Activated T-helper 9 cell treated with anti-CD3 and anti-CD28 coated beads, Interleukin-2, amount 50 U/mL, for 16 hours (primary cell): ENCODE results near the gene PRUNE1.
A peak's percentile ranks its signal among the peaks of the same experiment; 100 is the strongest.

Experiments
- DNase-seq: peaks from one replicate; pipeline ENCODE4 v3.0.0-alpha.2; 2020; ENCODE audit warnings: low read depth

Gene PRUNE1

GRCh38 chr1:151008244-151009205, at the start of gene PRUNE1:
Gene PRUNE1 (plus strand): TSS chr1:151008449. CDS start chr1:151008633, 184 bp downstream.
- peak; percentile 95 for DNase-seq

GRCh38 chr1:150960646-150961045, 47.6 kb upstream of the PRUNE1 start:
- DNase-seq: no peak

- no peak for DNase-seq
These were observed 46.5 kb upstream of the PRUNE1 start for GRCh38 chr1:150961756-150962155.

- no peak for DNase-seq
These were observed 44.7 kb upstream of the PRUNE1 start for GRCh38 chr1:150963321-150964163.

- no peak for DNase-seq
These were observed 44.1 kb upstream of the PRUNE1 start for GRCh38 chr1:150964164-150964489.

GRCh38 chr1:150965605-150966004, 42.6 kb upstream of the PRUNE1 start:
- DNase-seq: no peak

GRCh38 chr1:150966011-150966410, 42.2 kb upstream of the PRUNE1 start:
- no peak for DNase-seq

- no peak for DNase-seq
These were observed 40.3 kb upstream of the PRUNE1 start for GRCh38 chr1:150967936-150968335.

GRCh38 chr1:150968491-150968890, 39.8 kb upstream of the PRUNE1 start:
- no peak for DNase-seq

- DNase-seq: no peak
These were observed 38.6 kb upstream of the PRUNE1 start for GRCh38 chr1:150969626-150970025.

GRCh38 chr1:150970808-150971582, 37.3 kb upstream of the PRUNE1 start:
- no peak for DNase-seq

GRCh38 chr1:150971583-150972416, 36.4 kb upstream of the PRUNE1 start:
- no peak for DNase-seq

GRCh38 chr1:150972417-150972940, 35.8 kb upstream of the PRUNE1 start:
- DNase-seq: no peak

- DNase-seq: no peak
These were observed 34.9 kb upstream of the PRUNE1 start for GRCh38 chr1:150973258-150973835.

GRCh38 chr1:150973836-150974579, 34.2 kb upstream of the PRUNE1 start:
- peak; percentile 17 for DNase-seq

- DNase-seq: peak; percentile 67
These were observed 33.4 kb upstream of the PRUNE1 start, which contains the start of gene CERS2 for GRCh38 chr1:150974580-150975478. Gene CERS2 (minus strand): TSS chr1:150974835. CDS start chr1:150969090, 5,745 bp downstream.

- no peak for DNase-seq
These were observed 31.8 kb upstream of the PRUNE1 start for GRCh38 chr1:150976401-150976821.

GRCh38 chr1:150976879-150977694, 31.2 kb upstream of the PRUNE1 start:
- peak; percentile 60 for DNase-seq
